B cell (primary cell): ENCODE results near the gene UPF1. TPM values are rescaled to one million over a fixed set of nuclear protein-coding genes. Genes with fewer than 3 reads are reported as not detected.
A peak's percentile ranks its signal among the peaks of the same experiment; 100 is the strongest.

Experiments used
- ATAC-seq: fragments of 200-7000 bp; cut with Tn5 transposase; one replicate; pipeline ENCODE4 v1.10.0; 2021; ENCODE audit warnings: low read depth, mild to moderate bottlenecking, moderate number of reproducible peaks, moderate library complexity
- CTCF ChIA-PET: fragments of 350-600 bp; sonication (Branson Sonifier 250); formaldehyde crosslinking; loops from one replicate; lab custom pipeline; 2021; ENCODE audit warnings: antibody characterized with exemption, inconsistent platforms; lab: Charles Lee
- POLR2A ChIA-PET: fragments of 350-600 bp; sonication (Branson Sonifier 250); formaldehyde crosslinking; loops from one replicate; lab custom pipeline; 2021; ENCODE audit warnings: antibody characterized with exemption; lab: Charles Lee
- DNase-seq: peaks from one replicate; pipeline ENCODE4 v3.0.0; 2013
- H2AFZ ChIP-seq: 2 replicates; pipeline ENCODE4 v1.6.1; 2012; ENCODE audit warnings: mild to moderate bottlenecking, low read depth, low read length; ENCODE audit not compliant: insufficient read depth, poor library complexity, severe bottlenecking
- H3K27ac ChIP-seq, 2 donors: 1 replicate in 1 of 2; 2 replicates in 1 of 2; pipeline ENCODE4 v1.5.1; 2012 to 2013; ENCODE audit warnings: low read length in 2 of 2, mild to moderate bottlenecking in 2 of 2, moderate library complexity in 1 of 2
- H3K27me3 ChIP-seq, 4 experiments: fragments of 200-600 bp in 1 of 4; sonication (generic) in 1 of 4; replicated peaks in 1 of 4; 1 replicate in 2 of 4; 2 replicates in 2 of 4; pipeline versions ENCODE4 v1.6.1 to v1.7.0; 2013 to 2016; ENCODE audit warnings: low read length in 3 of 4, mild to moderate bottlenecking in 2 of 4, mixed read lengths in 1 of 4, moderate library complexity in 1 of 4; ENCODE audit not compliant: insufficient read depth in 4 of 4, control insufficient read depth in 3 of 4; ENCODE audit errors: control extremely low read depth in 1 of 4
- H3K36me3 ChIP-seq, 2 experiments: replicated peaks in 1 of 2; 1 replicate in 1 of 2; 2 replicates in 1 of 2; pipeline versions ENCODE4 v1.6.1 to v1.7.1; 2013; ENCODE audit warnings: low read length in 1 of 2; ENCODE audit not compliant: insufficient read depth in 2 of 2, control insufficient read depth in 1 of 2; ENCODE audit errors: control extremely low read depth in 1 of 2, extremely low read depth in 1 of 2
- H3K4me1 ChIP-seq, 2 donors: fragments of 200-600 bp in 1 of 2; sonication (generic) in 1 of 2; 1 replicate in 1 of 2; 2 replicates in 1 of 2; pipeline versions ENCODE4 v1.5.1 to v1.6.1; 2013 to 2017; ENCODE audit warnings: low read length in 2 of 2; ENCODE audit not compliant: control insufficient read depth in 2 of 2, insufficient read depth in 2 of 2
- H3K4me2 ChIP-seq: replicated peaks from 2 replicates; pipeline ENCODE3; 2012; ENCODE audit warnings: mild to moderate bottlenecking, low read depth, low read length; ENCODE audit not compliant: poor library complexity, severe bottlenecking
- H3K4me3 ChIP-seq, 5 experiments: fragments of 200-600 bp in 1 of 5; sonication (generic) in 1 of 5; 1 replicate in 3 of 5; 2 replicates in 2 of 5; pipeline versions ENCODE4 v1.5.1 to v1.7.0; 2011 to 2016; ENCODE audit warnings: low read length in 4 of 5, mild to moderate bottlenecking in 4 of 5, low read depth in 2 of 5, control low read depth in 1 of 5, moderate library complexity in 1 of 5; ENCODE audit not compliant: insufficient read depth in 1 of 5; ENCODE audit errors: control extremely low read depth in 1 of 5, extremely low read depth in 1 of 5
- H3K79me2 ChIP-seq: fragments of 200-600 bp; sonication (generic); one replicate; pipeline ENCODE4 v1.6.0; 2016; ENCODE audit warnings: low read length; ENCODE audit not compliant: control insufficient read depth, insufficient read depth
- H3K9ac ChIP-seq: fragments of 200-600 bp; sonication (generic); 2 replicates; pipeline ENCODE4 v1.6.1; 2017; ENCODE audit warnings: mild to moderate bottlenecking, low read length, moderate library complexity
- H3K9me3 ChIP-seq, 3 donors: one replicate each; pipeline versions ENCODE4 v1.6.1 to v1.7.1; 2013; ENCODE audit warnings: low read length in 2 of 3; ENCODE audit not compliant: control insufficient read depth in 2 of 3, insufficient read depth in 1 of 3; ENCODE audit errors: control extremely low read depth in 1 of 3
- H4K20me1 ChIP-seq: 2 replicates; pipeline ENCODE4 v1.6.0; 2012; ENCODE audit warnings: mild to moderate bottlenecking, low read length; ENCODE audit not compliant: insufficient read depth, control insufficient read depth, poor library complexity, severe bottlenecking
- H3K27ac Mint-ChIP-seq: one replicate; pipeline ENCODE4 v1.8.0; 2021; ENCODE audit warnings: mixed read lengths
- H3K27me3 Mint-ChIP-seq: one replicate; pipeline ENCODE4 v1.8.0; 2021; ENCODE audit warnings: mixed read lengths
- H3K4me1 Mint-ChIP-seq: one replicate; pipeline ENCODE4 v1.8.0; 2021; ENCODE audit warnings: mixed read lengths
- H3K4me3 Mint-ChIP-seq: one replicate; pipeline ENCODE4 v1.8.0; 2021; ENCODE audit warnings: mixed read lengths
- H3K9me3 Mint-ChIP-seq: one replicate; pipeline ENCODE4 v1.8.0; 2022; ENCODE audit warnings: mixed read lengths; ENCODE audit not compliant: insufficient read depth
- CTCF ChIP-seq: fragments of 200-600 bp; IDR thresholded peaks from one replicate; pipeline ENCODE4 v1.8.0; 2022; ENCODE audit warnings: antibody characterized with exemption, mild to moderate bottlenecking
- EZH2 ChIP-seq: IDR thresholded peaks from 2 replicates; pipeline ENCODE4 v1.6.1; 2012; ENCODE audit warnings: borderline replicate concordance, low read depth, mild to moderate bottlenecking, moderate library complexity, low read length; ENCODE audit not compliant: insufficient read depth, poor library complexity, severe bottlenecking
- WGBS: methylation state at CpG from one replicate; pipeline ENCODE4 v1.1.5; 2013; ENCODE audit warnings: missing lambda C conversion rate; ENCODE audit not compliant: insufficient coverage; 5-methylcytosine and 5-hydroxymethylcytosine counted together
- intact Hi-C: fragments of 100-400 bp; cut with micrococcal nuclease; formaldehyde crosslinking; loops from one replicate; pipeline ENCODE4 v1.10.0; 2022
- polyA plus RNA-seq: library from polyadenylated mRNA; depleted of rRNA; stranded (reverse); fragments of >200 nt; gene quantifications from 2 replicates; pipeline ENCODE4 v1.2.3, GENCODE V29; 2012
- total RNA-seq, 2 donors: library from RNA; stranded (reverse); fragments of 120-200 nt in 1 of 2; gene quantifications; 1 replicate in 1 of 2; 2 replicates in 1 of 2; pipeline versions ENCODE4 v1.2.3 to v1.2.4, GENCODE V29; 2013 to 2022

UPF1 gene
- total and polyA plus RNA-seq, 2 donors (not counting 1 experiment from before 2014, with no cell fraction given) = 51.9 to 98.6 TPM

DNA sequence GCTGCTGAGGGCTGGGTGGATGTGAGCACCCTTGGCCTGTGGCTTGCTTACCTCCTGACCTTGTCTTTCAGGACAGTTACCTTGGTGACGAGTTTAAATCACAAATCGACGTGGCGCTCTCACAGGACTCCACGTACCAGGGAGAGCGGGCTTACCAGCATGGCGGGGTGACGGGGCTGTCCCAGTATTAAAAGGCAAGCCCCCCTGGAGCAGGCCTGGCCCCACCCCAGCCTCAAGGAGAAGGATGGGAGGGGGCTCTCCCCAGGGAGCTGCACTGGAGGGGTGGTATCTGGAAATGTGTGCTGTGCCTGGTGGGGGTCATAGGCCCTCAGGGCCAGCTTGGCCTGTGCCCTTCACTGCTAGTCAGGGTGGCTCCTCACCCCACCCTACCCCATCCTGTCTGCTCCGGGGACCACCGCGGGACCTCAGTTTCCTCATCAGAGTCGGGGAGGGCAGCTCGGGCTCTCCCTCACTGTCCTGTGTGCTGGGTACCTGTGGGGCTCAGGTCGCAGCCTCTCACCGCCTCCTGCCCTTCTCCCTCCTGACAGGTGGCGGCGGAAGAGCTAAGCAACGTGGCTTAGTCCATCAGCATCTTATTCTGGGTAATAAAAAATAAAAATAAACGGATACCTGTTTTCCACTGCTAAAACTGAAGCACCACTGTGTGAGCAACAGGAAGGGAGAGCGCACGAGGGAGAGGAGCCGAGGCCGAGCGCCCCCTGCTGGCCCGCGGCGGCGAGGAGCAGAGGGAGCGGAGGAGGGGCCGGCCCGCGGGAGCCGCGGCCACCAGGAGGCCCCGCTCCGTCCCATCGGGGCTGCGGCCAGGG lies 34.4 kb downstream of the UPF1 start:
- Histone ChIP-seq H3K4me1 (peaks cover 12 to 18% of the 10 kb centered on the region in 2 donors), H3K79me2 (peaks cover 3% of the 10 kb centered on the region), H3K4me3 (no peak overlapping the region), H4K20me1 (peaks cover 51% of the 10 kb centered on the region), H3K9ac (no peak overlapping the region), H3K4me2 (no peak overlapping the region), H2AFZ (no peak overlapping the region), H3K9me3 (peaks cover 0 to 3% (median 0%) of the 10 kb centered on the region in 3 donors), H3K36me3 (peaks cover 0 to 60% of the 10 kb centered on the region in 2 experiments), H3K27ac (no peak overlapping the region), H3K27me3 (peaks cover 0 to 12% (median 3%) of the 10 kb centered on the region in 4 experiments)
- 49% methylated on average over 30 of the region's 38 CpGs for WGBS
- POLR2A ChIA-PET = no interaction called here
- DNase-seq (peak; percentile 76), ATAC-seq (peak; percentile 82)
- no peaks in the 10 kb centered on the region for H3K9me3 Mint-ChIP-seq
- intact Hi-C loops = no loop called here
- no peak overlapping the region for H3K27ac Mint-ChIP-seq
- no peak for TF ChIP-seq EZH2
- TF ChIP-seq CTCF = peak; percentile 98
- CTCF ChIA-PET = interaction anchor here (1.1 to 2.0 kb wide), 5 partner anchors 9 to 415 kb away, joined by 3 to 17 read pairs (median 5); no protein-coding TSS in a partner anchor
- no peak overlapping the region for H3K4me3 Mint-ChIP-seq
- H3K4me1 Mint-ChIP-seq = peaks cover 13% of the 10 kb centered on the region
- peaks cover 5% of the 10 kb centered on the region for H3K27me3 Mint-ChIP-seq

- Histone ChIP-seq H3K9me3 (peaks cover 0 to 3% (median 0%) of the 10 kb centered on the region in 3 donors), H3K27ac (no peak overlapping the region), H3K4me3 (no peak overlapping the region), H3K9ac (no peak overlapping the region), H3K4me1 (peaks cover 11 to 13% of the 10 kb centered on the region in 2 donors), H4K20me1 (peaks cover 48% of the 10 kb centered on the region), H2AFZ (no peak overlapping the region), H3K4me2 (no peak overlapping the region), H3K36me3 (peaks cover 0 to 55% of the 10 kb centered on the region in 2 experiments), H3K79me2 (peaks cover 3% of the 10 kb centered on the region), H3K27me3 (peaks cover 0 to 18% (median 4%) of the 10 kb centered on the region in 4 experiments)
- ATAC-seq (no peak), DNase-seq (no peak)
- POLR2A ChIA-PET = no interaction called here
- Mint-ChIP-seq H3K9me3 (no peaks in the 10 kb centered on the region), H3K27me3 (peaks cover 9% of the 10 kb centered on the region), H3K27ac (no peak overlapping the region), H3K4me1 (peaks cover 15% of the 10 kb centered on the region), H3K4me3 (no peak overlapping the region)
- CTCF ChIA-PET = interaction anchor here (1.6 to 2.0 kb wide), 3 partner anchors 11 to 416 kb away, joined by 5 to 17 read pairs (median 9); no protein-coding TSS in a partner anchor
- TF ChIP-seq EZH2 (no peak), CTCF (peak; percentile 68)
- WGBS = 97% methylated on average over 15 of the region's 17 CpGs
- intact Hi-C loops = no loop called here
Measured at GRCh38 chr19:18866800-18867123, 35.0 kb downstream of the UPF1 start.
